ENCODE results near the gene ZDHHC7. TPM values are rescaled to one million over a fixed set of nuclear protein-coding genes. Genes with fewer than 3 reads are reported as not detected.
"Not testable (repeated sequence)": the region's sequence is repeated elsewhere in the genome, so short reads cannot be mapped to it uniquely, and the experiment has no call there.

Gene ZDHHC7, protein sequence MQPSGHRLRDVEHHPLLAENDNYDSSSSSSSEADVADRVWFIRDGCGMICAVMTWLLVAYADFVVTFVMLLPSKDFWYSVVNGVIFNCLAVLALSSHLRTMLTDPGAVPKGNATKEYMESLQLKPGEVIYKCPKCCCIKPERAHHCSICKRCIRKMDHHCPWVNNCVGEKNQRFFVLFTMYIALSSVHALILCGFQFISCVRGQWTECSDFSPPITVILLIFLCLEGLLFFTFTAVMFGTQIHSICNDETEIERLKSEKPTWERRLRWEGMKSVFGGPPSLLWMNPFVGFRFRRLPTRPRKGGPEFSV
- 10 to 100 TPM; 27.2 to 34.6 (median 31.8) TPM for total RNA-seq

DNA sequence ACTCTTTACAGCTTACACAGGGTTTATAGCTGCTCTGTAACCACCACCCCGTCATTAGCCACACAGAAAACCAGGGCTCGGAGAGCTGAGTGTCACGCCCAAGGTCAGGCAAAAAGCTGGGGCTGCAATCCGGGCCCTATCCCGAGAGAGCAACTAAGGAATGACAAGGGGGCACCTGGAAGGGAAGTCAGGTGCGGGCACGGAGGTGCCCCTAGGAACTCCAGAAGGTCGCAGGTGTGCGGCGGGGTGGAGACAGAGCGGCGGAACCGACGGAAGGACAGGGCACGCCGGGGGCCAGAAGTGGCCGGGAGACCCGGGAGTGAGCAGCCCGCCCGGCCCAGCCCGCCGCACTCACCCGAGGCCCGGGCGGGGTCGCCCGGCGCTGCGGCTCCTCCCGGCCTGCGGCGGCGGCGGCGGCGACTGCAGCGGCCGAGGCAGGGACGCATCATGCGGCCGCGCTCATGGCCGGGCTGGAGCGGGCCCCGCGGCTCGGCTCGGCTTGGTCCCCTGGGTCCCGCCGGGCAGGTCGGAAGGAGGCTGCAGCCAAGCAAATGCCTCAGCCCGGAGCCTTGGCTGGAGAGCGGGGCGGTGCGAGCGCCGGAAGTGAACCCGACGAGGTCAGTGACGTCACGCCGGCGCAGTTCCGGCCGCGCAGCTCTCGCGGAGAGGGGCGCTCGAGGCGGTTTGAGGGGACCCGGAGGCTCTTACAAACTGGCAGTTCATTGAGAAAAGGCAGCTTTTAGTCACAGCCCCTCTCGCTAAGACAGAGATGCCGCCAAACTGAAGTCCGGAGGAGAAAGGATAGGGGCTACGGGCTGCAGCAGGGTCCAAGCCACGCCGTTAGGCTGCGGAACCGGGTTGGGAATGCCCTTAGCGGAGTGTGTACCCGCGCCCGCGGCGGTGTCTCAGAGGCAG is at the start of gene ZDHHC7:
Gene ZDHHC7 (minus strand): TSS at position 605 of the 915 bp plus-strand sequence. CDS start 20,917 bp downstream, outside the sequence.
- peak within 1 kb of the TSS; percentile 97 for H3K4me3 Mint-ChIP-seq
- peaks cover 3% of the 10 kb centered on the region for H3K36me3 Mint-ChIP-seq (ENCODE audit: insufficient read depth)
- DNase-seq: peak; percentile 82
- H3K9me3 Mint-ChIP-seq: no peaks in the 10 kb centered on the region
- peaks cover 35% of the 10 kb centered on the region for H3K4me1 Mint-ChIP-seq (ENCODE audit: low read depth)
- peak; percentile 95 to 96 for ATAC-seq
- peaks cover 2% of the 10 kb centered on the region for H3K27me3 Mint-ChIP-seq (ENCODE audit: low read depth)

DNA sequence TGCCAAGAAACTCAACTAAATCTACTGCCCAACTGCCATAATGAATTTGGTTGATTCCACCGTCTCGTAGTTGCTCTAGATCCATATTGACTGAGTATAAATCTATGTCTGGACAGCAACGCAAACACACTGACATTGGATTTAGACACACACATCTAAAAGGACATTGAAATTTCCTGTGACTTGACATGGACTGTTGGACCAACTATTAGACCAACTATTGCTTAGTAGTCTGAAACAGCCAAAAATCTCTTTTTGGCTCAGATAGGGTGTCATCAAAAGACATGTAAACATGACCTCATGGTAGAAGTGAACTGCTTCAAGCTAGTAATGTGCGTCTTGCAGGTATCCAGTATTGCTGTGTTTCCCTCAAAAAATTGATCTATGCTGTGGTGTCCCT is 47.6 kb upstream of the ZDHHC7 start:
- DNase-seq: no peak
- H3K4me1 Mint-ChIP-seq (ENCODE audit: low read depth): peaks cover 38% of the 10 kb centered on the region
- no peaks in the 10 kb centered on the region for H3K9me3 Mint-ChIP-seq
- no peak overlapping the region for H3K4me3 Mint-ChIP-seq
- H3K27me3 Mint-ChIP-seq (ENCODE audit: low read depth): no peaks in the 10 kb centered on the region
- peaks cover 3% of the 10 kb centered on the region for H3K36me3 Mint-ChIP-seq (ENCODE audit: insufficient read depth)
- no peak for ATAC-seq

DNA sequence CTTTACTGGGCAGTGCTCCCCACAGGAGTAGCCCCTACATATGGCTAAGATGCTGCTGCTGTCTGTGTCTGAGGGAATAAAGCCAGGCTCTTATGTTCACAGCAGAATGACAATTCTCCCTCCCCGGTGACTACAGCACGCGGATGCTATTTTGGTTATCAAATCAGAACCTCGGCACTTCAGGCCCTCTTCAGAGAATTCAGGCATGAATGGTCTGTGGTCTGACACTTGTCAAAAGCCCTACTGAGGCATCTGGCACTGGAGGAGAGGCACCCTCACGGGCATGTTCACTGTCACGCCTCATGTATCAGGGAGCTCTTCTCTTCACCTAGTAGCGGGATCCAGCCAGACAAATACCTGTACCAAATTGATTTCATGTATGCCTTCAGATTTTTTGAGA is 46.6 kb upstream of the ZDHHC7 start:
- Mint-ChIP-seq H3K4me3 (no peak overlapping the region), H3K27me3 (ENCODE audit: low read depth) (no peaks in the 10 kb centered on the region), H3K36me3 (ENCODE audit: insufficient read depth) (peaks cover 3% of the 10 kb centered on the region), H3K9me3 (no peaks in the 10 kb centered on the region), H3K4me1 (ENCODE audit: low read depth) (peaks cover 38% of the 10 kb centered on the region)
- no peak for DNase-seq
- no peak for ATAC-seq

DNA sequence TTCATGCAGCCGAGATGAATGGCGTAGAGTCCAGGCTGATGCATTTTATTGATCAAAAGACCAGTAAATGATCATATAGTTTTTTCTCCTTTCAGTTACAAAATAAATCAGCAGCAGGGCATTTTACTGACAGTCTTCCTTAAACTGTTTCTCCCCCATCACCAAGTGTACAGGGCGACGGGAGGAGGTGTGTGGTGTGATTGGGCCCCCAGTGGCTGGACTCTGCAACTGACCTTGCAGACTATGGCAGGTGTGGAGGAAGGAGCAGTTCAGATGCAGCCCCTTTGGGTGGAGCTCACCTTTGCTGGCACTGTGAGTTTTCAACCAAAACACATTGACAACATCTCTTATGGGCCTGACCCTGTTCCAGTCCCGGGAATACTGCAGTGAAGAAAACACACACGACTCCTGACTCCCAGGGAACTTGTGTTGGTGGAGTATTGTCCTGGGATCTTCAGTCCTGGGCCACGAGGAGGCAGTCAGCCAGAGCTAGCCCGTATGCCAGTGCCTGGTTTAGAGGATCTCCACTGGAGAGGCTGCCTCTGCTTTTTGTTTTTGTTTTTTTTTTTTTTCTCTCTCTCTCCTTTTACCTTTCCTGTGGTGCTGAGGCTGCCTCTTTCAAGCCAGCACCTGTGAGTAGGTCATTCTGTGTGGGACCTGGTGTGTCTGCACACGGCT is 46.0 kb upstream of the ZDHHC7 start:
- Mint-ChIP-seq H3K4me1 (ENCODE audit: low read depth) (peaks cover 38% of the 10 kb centered on the region), H3K4me3 (no peak overlapping the region), H3K27me3 (ENCODE audit: low read depth) (no peaks in the 10 kb centered on the region), H3K9me3 (no peaks in the 10 kb centered on the region), H3K36me3 (ENCODE audit: insufficient read depth) (peaks cover 3% of the 10 kb centered on the region)
- DNase-seq (no peak), ATAC-seq (no peak)

- H3K4me3 Mint-ChIP-seq: peak overlapping the region; percentile 51
- no peak for DNase-seq
- peaks cover 36% of the 10 kb centered on the region for H3K4me1 Mint-ChIP-seq (ENCODE audit: low read depth)
- no peaks in the 10 kb centered on the region for H3K9me3 Mint-ChIP-seq
- peaks cover under 1% of the 10 kb centered on the region for H3K36me3 Mint-ChIP-seq (ENCODE audit: insufficient read depth)
- no peak for ATAC-seq
- H3K27me3 Mint-ChIP-seq (ENCODE audit: low read depth): no peaks in the 10 kb centered on the region
These were observed 44.9 kb upstream of the ZDHHC7 start for GRCh38 chr16:85056211-85056748.

GRCh38 chr16:85055493-85056210 is 44.3 kb upstream of the ZDHHC7 start:
- no peaks in the 10 kb centered on the region for H3K36me3 Mint-ChIP-seq (ENCODE audit: insufficient read depth)
- peaks cover 36% of the 10 kb centered on the region for H3K4me1 Mint-ChIP-seq (ENCODE audit: low read depth)

DNA sequence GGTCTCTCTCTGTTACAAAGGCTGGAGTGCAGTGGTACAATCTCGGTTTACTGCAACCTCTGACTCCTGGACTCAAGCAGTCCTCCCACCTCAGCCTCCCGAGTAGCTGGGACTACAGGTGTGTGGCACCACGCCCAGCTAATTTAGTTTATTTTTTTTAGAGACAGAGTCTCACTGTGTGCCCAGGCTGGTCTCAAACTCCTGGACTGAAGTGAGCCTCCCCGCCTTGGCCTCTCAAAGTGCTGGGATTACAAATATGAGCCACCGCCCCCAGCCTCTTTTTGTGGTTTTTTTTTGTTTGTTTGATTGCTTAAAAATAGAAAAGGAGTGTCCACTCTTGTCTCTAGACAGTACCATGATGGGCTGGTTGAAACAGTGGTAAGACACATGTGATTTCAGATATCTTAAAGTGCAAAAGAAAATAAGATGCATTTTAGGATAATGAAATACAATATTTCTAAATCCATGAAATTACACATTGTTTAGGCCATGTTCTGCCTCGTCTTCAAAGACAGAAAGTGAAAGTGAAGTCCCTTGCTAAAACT is 43.7 kb upstream of the ZDHHC7 start:
- DNase-seq (no peak), ATAC-seq (no peak)
- H3K9me3 Mint-ChIP-seq: no peaks in the 10 kb centered on the region
- H3K36me3 Mint-ChIP-seq (ENCODE audit: insufficient read depth): no peaks in the 10 kb centered on the region
- H3K4me3 Mint-ChIP-seq: peak overlapping the region; percentile 51
- H3K27me3 Mint-ChIP-seq (ENCODE audit: low read depth): no peaks in the 10 kb centered on the region
- peaks cover 36% of the 10 kb centered on the region for H3K4me1 Mint-ChIP-seq (ENCODE audit: low read depth)

More at GRCh38 chr16:85055493-85056210, 44.3 kb upstream of the ZDHHC7 start:
- DNase-seq: peak; percentile 50
- Mint-ChIP-seq H3K9me3 (no peaks in the 10 kb centered on the region), H3K27me3 (ENCODE audit: low read depth) (no peaks in the 10 kb centered on the region), H3K4me3 (peak overlapping the region; percentile 51)
- ATAC-seq: peak; percentile 93 to 94

DNA sequence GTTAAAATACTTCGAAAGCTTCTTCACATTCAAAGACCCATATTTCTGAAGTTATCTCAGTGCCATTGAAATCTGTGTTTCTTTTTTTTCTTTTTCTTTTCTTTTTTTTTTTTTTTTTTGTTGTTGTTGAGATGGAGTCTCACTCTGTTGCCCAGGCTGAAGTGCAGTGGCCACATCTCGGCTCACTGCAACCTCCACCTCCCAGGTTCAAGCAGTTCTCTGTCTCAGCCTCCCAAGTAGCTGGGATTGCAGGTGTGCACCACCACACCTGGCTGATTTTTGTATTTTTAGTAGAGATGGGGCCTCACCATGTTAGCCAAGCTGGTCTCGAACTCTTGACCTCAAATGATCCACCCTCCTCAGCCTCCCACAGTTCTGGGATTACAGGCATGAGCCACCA is 43.0 kb upstream of the ZDHHC7 start:
- H3K9me3 Mint-ChIP-seq; H3K27me3 Mint-ChIP-seq (ENCODE audit: low read depth); H3K36me3 Mint-ChIP-seq (ENCODE audit: insufficient read depth); ATAC-seq; H3K4me3 Mint-ChIP-seq; DNase-seq: not testable (repeated sequence)
- peaks cover 36% of the 10 kb centered on the region for H3K4me1 Mint-ChIP-seq (ENCODE audit: low read depth)

DNA sequence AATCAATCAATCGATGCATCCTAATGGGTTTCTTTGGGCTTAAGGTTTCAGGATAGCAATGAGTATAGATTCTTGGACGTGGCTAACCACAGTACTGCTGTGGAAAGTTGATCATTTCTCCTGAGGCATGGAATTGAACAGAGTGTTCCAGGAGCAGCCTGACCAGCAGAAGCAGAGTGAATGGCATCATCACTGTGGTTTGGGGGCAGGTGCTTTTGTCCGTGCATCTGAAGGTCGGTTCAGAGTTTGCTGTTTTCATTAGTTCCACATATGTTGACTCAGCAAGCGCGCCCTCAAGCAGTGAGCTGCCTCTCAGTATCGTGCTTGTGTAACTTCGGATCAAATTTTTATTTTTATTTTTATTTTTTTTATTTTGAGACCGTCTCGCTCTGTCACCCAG is 41.2 kb upstream of the ZDHHC7 start:
- no peak for DNase-seq
- H3K9me3 Mint-ChIP-seq: no peaks in the 10 kb centered on the region

DNA sequence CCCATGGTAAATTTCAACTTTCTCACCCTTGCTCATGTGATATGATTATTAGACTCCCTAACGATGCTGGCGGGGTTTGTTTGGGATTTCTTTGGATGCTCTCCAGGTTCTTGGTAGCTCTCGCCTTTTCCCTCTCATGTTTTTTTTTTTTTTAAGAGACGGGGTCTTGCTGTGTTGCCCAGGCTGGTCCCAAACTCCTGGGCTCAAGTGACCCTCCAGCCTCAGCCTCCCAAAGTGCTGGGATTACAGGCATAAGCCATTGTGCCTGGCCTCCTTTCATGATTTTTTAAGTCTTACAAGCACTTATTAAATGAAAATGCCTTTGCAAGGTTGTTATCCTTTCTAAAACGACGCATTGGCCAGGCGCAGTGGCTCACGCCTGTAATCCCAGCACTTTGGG is 40.3 kb upstream of the ZDHHC7 start:
- no peak for ATAC-seq
- H3K36me3 Mint-ChIP-seq (ENCODE audit: insufficient read depth): peaks cover 2% of the 10 kb centered on the region
- no peak overlapping the region for H3K4me3 Mint-ChIP-seq
- no peaks in the 10 kb centered on the region for H3K27me3 Mint-ChIP-seq (ENCODE audit: low read depth)
- H3K9me3 Mint-ChIP-seq: no peaks in the 10 kb centered on the region
- DNase-seq: no peak
- peaks cover 28% of the 10 kb centered on the region for H3K4me1 Mint-ChIP-seq (ENCODE audit: low read depth)

More for the DNA sequence above, 41.2 kb upstream of the ZDHHC7 start:
- ATAC-seq: no peak
- peaks cover 32% of the 10 kb centered on the region for H3K4me1 Mint-ChIP-seq (ENCODE audit: low read depth)
- no peaks in the 10 kb centered on the region for H3K27me3 Mint-ChIP-seq (ENCODE audit: low read depth)
- no peak overlapping the region for H3K4me3 Mint-ChIP-seq
- H3K36me3 Mint-ChIP-seq (ENCODE audit: insufficient read depth): peaks cover 2% of the 10 kb centered on the region

DNA sequence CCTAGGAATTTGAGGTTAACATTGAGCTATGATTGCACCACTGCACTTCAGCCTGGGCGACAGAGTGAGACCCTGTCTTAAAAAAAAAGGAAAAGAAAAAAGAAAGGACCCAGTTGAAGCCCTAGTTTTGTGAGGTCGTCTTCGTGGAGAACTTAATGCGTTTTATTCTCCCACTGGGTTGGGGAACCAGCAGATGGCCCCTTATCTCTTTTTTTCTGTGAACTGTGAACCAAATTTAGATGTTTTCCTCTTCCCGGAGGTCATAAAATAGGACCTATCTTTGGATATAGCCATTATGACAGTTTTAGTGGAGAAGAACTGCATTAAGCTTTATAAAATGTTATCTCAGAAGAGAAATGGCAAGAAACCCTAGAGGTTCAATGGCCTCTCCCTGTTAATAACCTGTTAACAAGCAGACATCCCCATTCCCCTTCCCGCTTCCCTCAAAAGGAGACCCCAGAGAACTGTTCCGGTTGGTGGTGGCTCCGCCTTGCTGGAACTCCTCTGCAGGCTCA is 39.8 kb upstream of the ZDHHC7 start:
- no peaks in the 10 kb centered on the region for H3K27me3 Mint-ChIP-seq (ENCODE audit: low read depth)
- H3K9me3 Mint-ChIP-seq: no peaks in the 10 kb centered on the region
- DNase-seq (no peak), ATAC-seq (no peak)
- H3K4me1 Mint-ChIP-seq (ENCODE audit: low read depth): peaks cover 24% of the 10 kb centered on the region
- H3K36me3 Mint-ChIP-seq (ENCODE audit: insufficient read depth): peaks cover 8% of the 10 kb centered on the region
- H3K4me3 Mint-ChIP-seq: no peak overlapping the region

- Mint-ChIP-seq H3K4me3 (no peak overlapping the region), H3K27me3 (ENCODE audit: low read depth) (no peaks in the 10 kb centered on the region), H3K36me3 (ENCODE audit: insufficient read depth) (peaks cover 12% of the 10 kb centered on the region), H3K9me3 (no peaks in the 10 kb centered on the region), H3K4me1 (ENCODE audit: low read depth) (peaks cover 11% of the 10 kb centered on the region)
- DNase-seq (no peak), ATAC-seq (no peak)
These were observed 38.5 kb upstream of the ZDHHC7 start for GRCh38 chr16:85049706-85050305.

All from activated T-cell treated with anti-CD3 and anti-CD28 coated beads, Interleukin-2, amount 50 U/mL, for 4 hours (primary cell).